H1 (cell line): ENCODE results near the gene DLG1. TPM values are rescaled to one million over a fixed set of nuclear protein-coding genes. Genes with fewer than 3 reads are reported as not detected.

Source experiments
- CTCF ChIA-PET: fragments of 300-600 bp; sonication (Branson Sonifier 250); formaldehyde crosslinking; loops from one replicate; lab custom pipeline; 2021; ENCODE audit not compliant: partially characterized antibody; lab: Charles Lee
- POLR2A ChIA-PET: fragments of 300-600 bp; sonication (Branson Sonifier 250); formaldehyde crosslinking; loops from one replicate; lab custom pipeline; 2021; ENCODE audit warnings: inconsistent platforms; ENCODE audit not compliant: partially characterized antibody; lab: Charles Lee
- DNase-seq, 2 experiments: peaks; one replicate each; pipeline versions ENCODE4 v3.0.0 to v3.0.0-alpha.2; 2010 to 2022; ENCODE audit warnings: low spot score in 2 of 2, low read depth in 1 of 2, mixed read lengths in 1 of 2
- FAIRE-seq: peaks from 2 replicates; lab custom pipeline; 2011; peaks lifted over from hg19 to GRCh38; lab: Jason Lieb, UNC
- H2AFZ ChIP-seq: 2 replicates; pipeline ENCODE4 v1.8.1; 2012; ENCODE audit warnings: low read length, inconsistent platforms
- H2AK5ac ChIP-seq: 2 replicates; pipeline ENCODE4 v1.6.1; 2013; ENCODE audit warnings: low read depth, low read length
- H2BK120ac ChIP-seq: replicated peaks from 2 replicates; pipeline ENCODE3; 2013; ENCODE audit warnings: low read depth, low read length, inconsistent platforms
- H2BK12ac ChIP-seq: 2 replicates; pipeline ENCODE4 v1.6.1; 2013; ENCODE audit warnings: low read depth, low read length
- H2BK15ac ChIP-seq: 2 replicates; pipeline ENCODE4 v1.6.1; 2013; ENCODE audit warnings: low read length
- H2BK20ac ChIP-seq: 2 replicates; pipeline ENCODE4 v1.6.1; 2013; ENCODE audit warnings: low read length
- H2BK5ac ChIP-seq: 2 replicates; pipeline ENCODE4 v1.6.1; 2013; ENCODE audit warnings: low read depth, low read length
- H3K14ac ChIP-seq: 2 replicates; pipeline ENCODE4 v1.6.1; 2013; ENCODE audit warnings: inconsistent platforms; ENCODE audit not compliant: insufficient read length
- H3K18ac ChIP-seq: 2 replicates; pipeline ENCODE4 v1.6.1; 2013; ENCODE audit warnings: low read length; ENCODE audit errors: extremely low read depth
- H3K23ac ChIP-seq: 2 replicates; pipeline ENCODE4 v1.6.1; 2013; ENCODE audit warnings: inconsistent platforms; ENCODE audit not compliant: insufficient read length
- H3K23me2 ChIP-seq: 2 replicates; pipeline ENCODE4 v1.6.1; 2013; ENCODE audit warnings: low read depth, low read length
- H3K27ac ChIP-seq: 2 replicates; pipeline ENCODE4 v1.6.1; 2011; ENCODE audit warnings: low read depth, low read length, inconsistent platforms
- H3K27me3 ChIP-seq, 4 experiments: replicated peaks in 1 of 4; 1 replicate in 1 of 4; 2 replicates in 3 of 4; pipeline versions ENCODE4 v1.6.1 to v1.8.1; 2011 to 2013; ENCODE audit warnings: low read length in 3 of 4, mild to moderate bottlenecking in 3 of 4, inconsistent platforms in 2 of 4, mixed read lengths in 2 of 4, moderate library complexity in 1 of 4; ENCODE audit not compliant: control insufficient read depth in 3 of 4, insufficient read depth in 3 of 4; ENCODE audit errors: extremely low read depth in 1 of 4
- H3K36me3 ChIP-seq, 4 experiments: 2 replicates each; pipeline versions ENCODE4 v1.6.1 to v1.8.1; 2011 to 2013; ENCODE audit warnings: mild to moderate bottlenecking in 4 of 4, low read length in 3 of 4, moderate library complexity in 2 of 4, control low read depth in 1 of 4, inconsistent platforms in 1 of 4; ENCODE audit not compliant: insufficient read depth in 4 of 4, control insufficient read depth in 2 of 4
- H3K4ac ChIP-seq: replicated peaks from 2 replicates; pipeline ENCODE3; 2013; ENCODE audit warnings: low read length, low read depth, mixed read lengths, inconsistent platforms; ENCODE audit not compliant: insufficient read length
- H3K4me1 ChIP-seq, 4 experiments: replicated peaks in 1 of 4; 1 replicate in 1 of 4; 2 replicates in 3 of 4; pipeline versions ENCODE4 v1.6.1 to v1.8.1; 2011 to 2013; ENCODE audit warnings: low read length in 3 of 4, inconsistent platforms in 2 of 4, mixed read lengths in 1 of 4; ENCODE audit not compliant: insufficient read depth in 4 of 4, control insufficient read depth in 3 of 4
- H3K4me2 ChIP-seq, 2 experiments: 2 replicates each; pipeline versions ENCODE4 v1.6.1 to v1.8.1; 2011 to 2013; ENCODE audit warnings: low read depth in 2 of 2, low read length in 2 of 2, control low read depth in 1 of 2, inconsistent platforms in 1 of 2, mild to moderate bottlenecking in 1 of 2; ENCODE audit not compliant: insufficient read depth in 1 of 2
- H3K4me3 ChIP-seq, 4 experiments: fragments of 200-600, 300-600 bp in 1 of 4; sonication (generic), shearing (Covaris generic), sonication (Bioruptor Twin) in 1 of 4; 2 replicates each; pipeline versions ENCODE4 v1.5.1 to v1.8.1; 2011 to 2016; ENCODE audit warnings: low read length in 4 of 4, low read depth in 3 of 4, control low read depth in 2 of 4, inconsistent platforms in 2 of 4, mild to moderate bottlenecking in 2 of 4, mixed read lengths in 1 of 4, moderate library complexity in 1 of 4; ENCODE audit not compliant: insufficient read depth in 2 of 4; ENCODE audit errors: extremely low read depth in 1 of 4
- H3K56ac ChIP-seq: replicated peaks from 2 replicates; pipeline ENCODE3; 2013; ENCODE audit warnings: low read depth, mild to moderate bottlenecking, mixed read lengths, low read length, inconsistent platforms; ENCODE audit not compliant: insufficient read length
- H3K79me1 ChIP-seq: 2 replicates; pipeline ENCODE4 v1.6.1; 2013; ENCODE audit warnings: low read depth, low read length, control low read depth
- H3K79me2 ChIP-seq, 2 experiments: 2 replicates each; pipeline versions ENCODE4 v1.6.1 to v1.8.1; 2012 to 2013; ENCODE audit warnings: low read length in 2 of 2, mild to moderate bottlenecking in 2 of 2, inconsistent platforms in 1 of 2; ENCODE audit not compliant: insufficient read depth in 2 of 2, control insufficient read depth in 1 of 2
- H3K9ac ChIP-seq, 4 experiments: replicated peaks in 1 of 4; 1 replicate in 1 of 4; 2 replicates in 3 of 4; pipeline versions ENCODE4 v1.6.1 to v1.8.1; 2011 to 2013; ENCODE audit warnings: low read depth in 3 of 4, low read length in 3 of 4, control low read depth in 2 of 4, mild to moderate bottlenecking in 2 of 4, moderate library complexity in 2 of 4, inconsistent platforms in 1 of 4; ENCODE audit errors: extremely low read depth in 1 of 4
- H3K9me3 ChIP-seq, 2 experiments: 2 replicates each; pipeline versions ENCODE4 v1.6.1 to v1.8.1; 2012 to 2013; ENCODE audit warnings: mild to moderate bottlenecking in 2 of 2, moderate library complexity in 2 of 2, control low read depth in 1 of 2, inconsistent platforms in 1 of 2, low read depth in 1 of 2, low read length in 1 of 2, mixed read lengths in 1 of 2; ENCODE audit not compliant: insufficient read depth in 2 of 2
- H4K20me1 ChIP-seq, 2 experiments: replicated peaks in 1 of 2; 2 replicates each; pipeline versions ENCODE3 to v1.8.1; 2011 to 2013; ENCODE audit warnings: inconsistent platforms in 2 of 2, low read length in 2 of 2, mild to moderate bottlenecking in 1 of 2; ENCODE audit not compliant: insufficient read depth in 2 of 2, control insufficient read depth in 1 of 2
- H4K5ac ChIP-seq: 2 replicates; pipeline ENCODE4 v1.6.1; 2013; ENCODE audit warnings: low read length, low read depth, mixed read lengths, inconsistent platforms; ENCODE audit not compliant: insufficient read length
- H4K8ac ChIP-seq: 2 replicates; pipeline ENCODE4 v1.8.0; 2013; ENCODE audit warnings: mild to moderate bottlenecking, moderate library complexity, low read length, inconsistent platforms; ENCODE audit not compliant: insufficient read depth; ENCODE audit errors: extremely low read depth
- H4K91ac ChIP-seq: replicated peaks from 2 replicates; pipeline ENCODE3; 2013; ENCODE audit warnings: low read length, mixed read lengths, inconsistent platforms; ENCODE audit not compliant: insufficient read length
- POLR2AphosphoS5 ChIP-seq: IDR thresholded peaks from 2 replicates; pipeline ENCODE4 v1.6.1; 2011; ENCODE audit warnings: low read depth, low read length
- WGBS, 2 experiments: shearing (Covaris generic) in 1 of 2; methylation state at CpG; one replicate each; pipeline versions ENCODE4 v1.1.6 to v1.1.7; 2013 to 2015; ENCODE audit warnings: low lambda C conversion rate in 2 of 2, mixed read lengths in 2 of 2, inconsistent platforms in 1 of 2, low coverage in 1 of 2, missing lambda C conversion rate in 1 of 2; ENCODE audit not compliant: insufficient replicate concordance in 2 of 2, insufficient coverage in 1 of 2, insufficient read length in 1 of 2; ENCODE audit errors: extremely low coverage in 1 of 2, missing lambda C conversion rate in 1 of 2; 5-methylcytosine and 5-hydroxymethylcytosine counted together
- polyA plus RNA-seq, 7 experiments: library from polyadenylated mRNA; depleted of rRNA in 3 of 7; stranded (reverse) in 5 of 7; unstranded in 2 of 7; fragments of >200 nt in 5 of 7; fragments of 200-250 nt in 2 of 7; gene quantifications; 1 replicate in 5 of 7; 2 replicates in 1 of 7; 4 replicates in 1 of 7; pipeline versions ENCODE4 v1.2.1 to v1.2.3, GENCODE V29; 2011 to 2013; ENCODE audit warnings: missing spikeins in 2 of 7, mixed read lengths in 2 of 7
- total RNA-seq: library from RNA; stranded (reverse); fragmentation: NEBNext Ultra II Directional; extraction: Animal tissue kit (Norgen Biotek cat#: 25700); gene quantifications from 2 replicates; pipeline ENCODE4 v1.2.1, GENCODE V29; 2021
- TF ChIP-seq, protein P1 (sequence below): IDR thresholded peaks from 2 replicates; pipeline ENCODE4 v1.6.1; 2012; ENCODE audit warnings: inconsistent platforms

Gene DLG1
- total and polyA plus RNA-seq, 2 of the 8 experiments (the other 6 are each of a cell fraction or from before 2014, with no cell fraction given) = 13.4 to 78.8 TPM

DNA sequence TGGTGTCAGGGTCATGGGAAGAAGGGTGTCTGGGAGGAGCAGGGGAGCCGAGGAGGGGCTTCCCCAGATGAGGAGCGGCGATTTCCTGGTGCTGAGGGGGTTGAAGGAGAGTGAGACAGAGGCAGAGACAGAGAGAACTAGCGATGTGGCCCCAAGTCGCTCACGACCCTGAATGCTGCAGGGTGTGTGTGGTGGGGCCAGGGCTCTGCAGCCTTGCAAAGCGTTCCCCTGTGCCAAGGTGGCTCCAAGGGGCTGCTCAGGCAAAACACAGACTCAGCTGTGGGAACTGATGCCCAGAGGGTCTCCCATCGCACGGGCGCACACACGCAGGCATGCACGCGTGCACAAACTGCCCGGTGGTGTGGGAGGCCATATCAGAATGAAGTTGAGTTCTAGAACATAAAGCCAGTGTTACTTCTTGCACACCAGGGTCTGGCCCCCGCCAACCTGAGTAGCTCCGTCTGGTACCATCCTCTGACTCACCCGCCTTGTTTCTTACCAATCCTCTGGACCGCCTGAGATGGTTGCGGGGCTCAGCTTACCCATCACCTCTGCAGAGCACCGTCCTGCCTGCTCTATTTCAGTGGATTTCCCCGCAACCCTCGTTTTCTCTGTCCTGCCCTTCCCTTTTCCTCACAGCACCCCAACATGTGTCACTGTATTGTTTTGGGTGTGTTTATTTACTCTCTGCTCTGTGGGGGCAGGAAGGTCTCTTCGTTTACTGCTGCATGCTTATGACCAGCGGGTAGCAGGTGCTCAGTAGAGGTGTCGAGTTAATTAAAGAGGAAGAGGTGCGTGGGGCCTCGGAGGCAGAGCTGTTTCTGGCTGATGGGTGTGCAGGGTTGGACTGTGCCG, 273.3 kb downstream of the DLG1 start:
- FAIRE-seq (no peak), DNase-seq (peak in 1 of 2 experiments; percentile 41)
- Histone ChIP-seq H2BK12ac (no peak overlapping the region), H3K79me1 (no peaks in the 10 kb centered on the region), H3K9ac (no peak overlapping the region), H3K27ac (no peak overlapping the region), H2AK5ac (no peak overlapping the region), H2BK5ac (no peak overlapping the region), H4K5ac (no peak overlapping the region), H3K18ac (no peak overlapping the region), H2BK15ac (no peak overlapping the region), H3K27me3 (peaks cover 9 to 21% (median 16%) of the 10 kb centered on the region in 4 experiments; a peak in 6 of 7 replicates), H3K23ac (no peak overlapping the region), H3K4ac (no peak overlapping the region), H4K91ac (peak overlapping the region; percentile 18), H3K14ac (no peak overlapping the region), H3K56ac (no peak overlapping the region), H4K20me1 (peaks cover 0 to 4% of the 10 kb centered on the region in 2 experiments), H3K23me2 (peaks cover 8% of the 10 kb centered on the region; the same call in 1 of the 2 replicates), H4K8ac (no peak overlapping the region), H3K4me3 (no peak overlapping the region), H3K4me1 (peaks cover 0 to 20% (median 13%) of the 10 kb centered on the region in 4 experiments; a peak in 6 of 7 replicates), H2AFZ (no peak overlapping the region), H2BK120ac (no peak overlapping the region), H3K9me3 (no peaks in the 10 kb centered on the region), H2BK20ac (no peak overlapping the region), H3K36me3 (no peaks in the 10 kb centered on the region), H3K79me2 (no peaks in the 10 kb centered on the region), H3K4me2 (no peak overlapping the region)
- WGBS, 2 experiments = 90% methylated on average over 28 of the region's 28 CpGs; no CpG with 5 or more reads in 1 of the 2 experiments
- TF ChIP-seq, protein P1, sequence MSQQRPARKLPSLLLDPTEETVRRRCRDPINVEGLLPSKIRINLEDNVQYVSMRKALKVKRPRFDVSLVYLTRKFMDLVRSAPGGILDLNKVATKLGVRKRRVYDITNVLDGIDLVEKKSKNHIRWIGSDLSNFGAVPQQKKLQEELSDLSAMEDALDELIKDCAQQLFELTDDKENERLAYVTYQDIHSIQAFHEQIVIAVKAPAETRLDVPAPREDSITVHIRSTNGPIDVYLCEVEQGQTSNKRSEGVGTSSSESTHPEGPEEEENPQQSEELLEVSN = peak; percentile 46; the same call in 1 of the 2 replicates
- no peak for TF ChIP-seq POLR2AphosphoS5
- CTCF ChIA-PET = interaction anchor here (0.8 to 16.7 kb wide), 3 partner anchors 15 to 308 kb away, joined by 3 to 245 read pairs (median 10); no protein-coding TSS in a partner anchor
- POLR2A ChIA-PET = interaction anchor here (0.9 to 1.5 kb wide), 3 partner anchors 12 to 31 kb away, joined by 3 to 4 read pairs (median 4); no protein-coding TSS in a partner anchor
